Ectodermal cell (in vitro differentiated cells): ENCODE data around the gene FAM83C. TPM values are rescaled to one million over a fixed set of nuclear protein-coding genes. Genes with fewer than 3 reads are reported as not detected.

ENCODE experiments used
- H3K27ac ChIP-seq: 2 replicates; pipeline ENCODE4 v1.7.0; 2013; ENCODE audit warnings: mild to moderate bottlenecking, low read depth, low read length; ENCODE audit not compliant: insufficient read depth, poor library complexity, severe bottlenecking
- H3K27me3 ChIP-seq: 2 replicates; pipeline ENCODE4 v1.7.0; 2013; ENCODE audit warnings: mild to moderate bottlenecking, low read length; ENCODE audit not compliant: insufficient read depth, control insufficient read depth, poor library complexity, severe bottlenecking
- H3K36me3 ChIP-seq: one replicate; pipeline ENCODE4 v1.7.0; 2013; ENCODE audit warnings: low read length; ENCODE audit not compliant: control insufficient read depth, insufficient read depth
- H3K4me1 ChIP-seq: one replicate; pipeline ENCODE4 v1.7.0; 2013; ENCODE audit warnings: low read length; ENCODE audit not compliant: control insufficient read depth, insufficient read depth
- H3K4me3 ChIP-seq: 2 replicates; pipeline ENCODE4 v1.7.0; 2013; ENCODE audit warnings: low read depth, low read length, control low read depth; ENCODE audit not compliant: insufficient read depth
- H3K9me3 ChIP-seq: 2 replicates; pipeline ENCODE4 v1.7.0; 2013; ENCODE audit warnings: mild to moderate bottlenecking, low read length, moderate library complexity; ENCODE audit not compliant: control insufficient read depth
- WGBS, 2 experiments: methylation state at CpG; one replicate each; pipeline ENCODE4 v1.1.7; 2013; ENCODE audit warnings: missing lambda C conversion rate in 2 of 2; 5-methylcytosine and 5-hydroxymethylcytosine counted together
- polyA plus RNA-seq, 4 experiments: library from polyadenylated mRNA; stranded (reverse); fragments of 50-300 nt; gene quantifications; one replicate each; pipeline ENCODE4 v1.2.3, GENCODE V29; 2013

Gene FAM83C
- polyA plus RNA-seq (2013, experiment 1 of 4): not detected
- not detected for polyA plus RNA-seq (2013, experiment 2 of 4)
- not detected for polyA plus RNA-seq (2013, experiment 3 of 4)
- polyA plus RNA-seq (2013, experiment 4 of 4): not detected

- H3K4me1 ChIP-seq: no peaks in the 10 kb centered on the region
- no peak within 1 kb of the TSS for H3K4me3 ChIP-seq
- 92 to 93% methylated on average over 40 of the region's 40 CpGs for WGBS, 2 experiments
- no peak within 1 kb of the TSS for H3K27ac ChIP-seq
- peaks cover 3% of the 10 kb centered on the region for H3K27me3 ChIP-seq
- no peaks in the 10 kb centered on the region for H3K36me3 ChIP-seq
- H3K9me3 ChIP-seq: no peaks in the 10 kb centered on the region
These were observed at the start of gene FAM83C for GRCh38 chr20:35291654-35292503. FAM83C (minus strand) TSS chr20:35292425; CDS start chr20:35292304, 121 bp downstream.

DNA sequence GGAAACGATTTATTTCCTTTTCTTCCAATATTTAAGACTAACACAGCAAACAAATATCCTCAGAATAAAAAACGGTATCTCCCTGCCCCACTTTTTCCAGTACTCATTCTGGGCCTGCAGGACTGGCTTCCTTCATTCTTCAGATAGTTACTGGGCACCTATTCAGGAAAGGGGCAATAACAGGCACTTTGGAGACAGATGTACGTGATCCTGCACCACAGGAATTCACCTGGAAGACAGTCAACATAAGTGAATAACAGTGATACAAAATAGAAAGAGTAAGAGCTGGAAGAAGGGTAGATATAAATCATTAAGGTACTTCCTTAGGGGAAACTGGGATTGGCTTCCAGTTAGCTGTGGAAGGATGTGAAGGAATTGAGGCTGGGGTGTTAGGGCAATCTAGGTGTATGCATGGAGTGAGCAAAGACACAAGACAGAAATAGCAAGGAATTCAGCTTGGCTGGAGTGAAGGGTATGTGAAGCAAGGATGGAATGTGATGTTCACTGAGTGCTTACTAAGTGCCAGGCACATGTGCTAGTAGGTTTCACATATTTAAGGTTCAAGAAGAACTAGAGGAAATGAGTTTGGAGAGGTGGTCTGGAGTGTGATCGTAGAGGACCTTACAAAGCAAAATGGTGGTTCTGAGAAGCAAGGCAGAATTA is 49.3 kb upstream of the FAM83C start:
- WGBS, 2 experiments: 92 to 94% methylated on average over 3 to 4 of the region's 4 CpGs
- no peak overlapping the region for H3K4me3 ChIP-seq
- no peaks in the 10 kb centered on the region for H3K36me3 ChIP-seq
- no peak overlapping the region for H3K27ac ChIP-seq
- no peaks in the 10 kb centered on the region for H3K27me3 ChIP-seq
- H3K4me1 ChIP-seq: no peaks in the 10 kb centered on the region
- no peaks in the 10 kb centered on the region for H3K9me3 ChIP-seq

- H3K4me1 ChIP-seq: no peaks in the 10 kb centered on the region
- no peak overlapping the region for H3K27ac ChIP-seq
- 96 to 100% methylated on average over 1 to 2 of the region's 2 CpGs for WGBS, 2 experiments
- no peaks in the 10 kb centered on the region for H3K36me3 ChIP-seq
- H3K27me3 ChIP-seq: no peaks in the 10 kb centered on the region
- H3K9me3 ChIP-seq: no peaks in the 10 kb centered on the region
- H3K4me3 ChIP-seq: no peak overlapping the region
These were observed 48.2 kb upstream of the FAM83C start for GRCh38 chr20:35340436-35340835.

DNA sequence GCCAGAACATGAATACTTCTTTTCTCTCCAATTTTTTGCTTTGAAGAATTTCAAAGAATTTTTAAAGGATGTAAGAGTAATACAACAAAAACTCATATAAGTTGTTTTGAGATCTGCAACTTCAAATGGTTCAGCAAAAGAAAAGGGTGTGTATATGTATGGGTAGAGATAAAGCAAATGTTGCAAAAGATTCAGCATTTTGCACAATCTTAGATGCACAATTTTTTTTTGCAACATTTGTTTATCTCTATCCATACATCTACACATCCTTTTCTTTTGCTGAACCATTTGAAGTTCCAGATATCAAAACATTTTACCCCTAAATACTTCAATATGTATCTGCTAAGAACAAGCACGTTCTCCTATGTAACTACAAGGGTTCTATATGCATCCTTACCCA is 47.4 kb upstream of the FAM83C start:
- 88 to 100% methylated on average over 1 of the region's 1 CpG for WGBS, 2 experiments
- no peaks in the 10 kb centered on the region for H3K9me3 ChIP-seq
- no peak overlapping the region for H3K27ac ChIP-seq
- H3K4me3 ChIP-seq: no peak overlapping the region
- no peaks in the 10 kb centered on the region for H3K36me3 ChIP-seq
- H3K27me3 ChIP-seq: no peaks in the 10 kb centered on the region
- no peaks in the 10 kb centered on the region for H3K4me1 ChIP-seq

- Histone ChIP-seq H3K4me1 (no peaks in the 10 kb centered on the region), H3K27me3 (no peaks in the 10 kb centered on the region), H3K27ac (no peak overlapping the region), H3K36me3 (no peaks in the 10 kb centered on the region), H3K4me3 (no peak overlapping the region), H3K9me3 (no peaks in the 10 kb centered on the region)
- WGBS, 2 experiments: 84 to 96% methylated on average over 2 of the region's 2 CpGs
These were observed 46.8 kb upstream of the FAM83C start for GRCh38 chr20:35339007-35339406.

DNA sequence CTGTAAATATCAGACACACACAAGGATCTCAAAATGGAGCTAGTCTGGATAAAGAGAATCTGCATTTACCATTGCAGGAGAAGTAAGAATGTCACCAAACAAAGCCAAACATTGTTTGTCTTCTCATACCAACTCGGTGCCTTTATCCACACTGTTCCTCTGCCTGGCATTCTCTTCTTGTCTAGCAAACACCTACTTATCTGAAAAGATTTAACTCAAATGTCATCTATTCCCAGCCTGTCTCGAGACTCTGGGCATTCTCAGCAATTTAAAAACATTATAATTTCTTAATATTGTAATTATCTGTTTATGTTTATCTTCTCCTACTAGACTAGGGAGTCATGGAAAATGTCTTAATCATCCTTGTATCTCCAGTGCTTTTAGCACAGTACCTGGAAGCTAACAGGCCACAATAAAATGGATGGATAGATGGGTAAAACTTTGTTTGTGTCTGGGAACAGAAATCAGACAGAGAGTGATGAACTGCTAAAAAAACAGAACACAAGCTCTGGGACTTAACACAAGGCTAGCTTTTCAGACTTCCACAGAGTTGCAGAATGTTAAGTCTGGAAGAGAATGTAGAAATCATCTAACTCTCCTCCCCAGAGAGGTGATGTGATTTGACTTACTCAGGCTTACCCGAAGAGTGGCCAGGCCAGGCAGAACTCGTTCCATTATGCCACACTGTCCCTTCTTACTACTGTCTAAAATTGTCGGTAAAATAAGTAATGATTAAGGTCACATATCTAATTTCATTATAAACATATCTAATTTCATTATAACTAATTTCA is 42.3 kb upstream of the FAM83C start:
- H3K27ac ChIP-seq: no peak overlapping the region
- H3K27me3 ChIP-seq: no peaks in the 10 kb centered on the region
- H3K36me3 ChIP-seq: no peaks in the 10 kb centered on the region
- H3K9me3 ChIP-seq: no peaks in the 10 kb centered on the region
- WGBS, 2 experiments: 93 to 95% methylated on average over 1 to 5 of the region's 5 CpGs
- H3K4me3 ChIP-seq: no peak overlapping the region
- no peaks in the 10 kb centered on the region for H3K4me1 ChIP-seq

- H3K4me3 ChIP-seq: no peak overlapping the region
- no peaks in the 10 kb centered on the region for H3K27me3 ChIP-seq
- no peak overlapping the region for H3K27ac ChIP-seq
- H3K9me3 ChIP-seq: no peaks in the 10 kb centered on the region
- no peaks in the 10 kb centered on the region for H3K4me1 ChIP-seq
- WGBS, 2 experiments: 89 to 95% methylated on average over 4 of the region's 4 CpGs
- H3K36me3 ChIP-seq: no peaks in the 10 kb centered on the region
These were observed 41.4 kb upstream of the FAM83C start for GRCh38 chr20:35333606-35334005.

DNA sequence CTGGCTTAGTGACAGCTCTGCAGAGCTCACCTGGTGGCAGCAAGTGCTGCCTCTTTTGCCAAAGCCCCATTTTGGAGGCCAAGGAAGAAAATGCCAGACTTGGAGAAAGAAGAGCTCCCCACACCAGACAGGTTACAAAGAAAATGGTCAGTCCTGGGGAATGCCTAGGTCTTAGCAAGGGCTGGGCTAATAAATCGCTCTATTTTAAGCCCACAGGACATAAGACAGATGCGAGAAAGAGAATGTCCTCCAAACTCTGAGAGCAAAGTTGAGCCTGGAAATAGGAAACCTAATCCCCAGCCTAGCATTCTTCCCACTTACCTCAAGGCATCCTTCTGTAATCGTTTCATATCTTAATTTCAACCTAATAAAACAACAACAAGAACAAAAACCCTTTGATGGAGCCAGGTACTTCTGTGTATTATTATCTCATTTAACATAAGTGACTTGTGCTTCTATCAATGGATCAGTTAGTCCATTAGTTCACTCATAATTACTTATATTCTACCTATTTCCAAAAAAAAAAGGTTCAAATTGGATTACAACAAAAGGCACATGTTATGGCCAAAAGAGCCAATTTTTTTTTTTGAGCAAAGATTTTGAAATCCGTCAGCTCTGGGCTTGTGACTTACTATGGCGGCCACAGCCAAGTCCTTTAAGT is 40.4 kb upstream of the FAM83C start:
- H3K36me3 ChIP-seq: no peaks in the 10 kb centered on the region
- H3K4me3 ChIP-seq: no peak overlapping the region
- no peak overlapping the region for H3K27ac ChIP-seq
- H3K9me3 ChIP-seq: no peaks in the 10 kb centered on the region
- H3K27me3 ChIP-seq: no peaks in the 10 kb centered on the region
- H3K4me1 ChIP-seq: no peaks in the 10 kb centered on the region
- WGBS, 2 experiments: 94 to 95% methylated on average over 5 of the region's 5 CpGs

DNA sequence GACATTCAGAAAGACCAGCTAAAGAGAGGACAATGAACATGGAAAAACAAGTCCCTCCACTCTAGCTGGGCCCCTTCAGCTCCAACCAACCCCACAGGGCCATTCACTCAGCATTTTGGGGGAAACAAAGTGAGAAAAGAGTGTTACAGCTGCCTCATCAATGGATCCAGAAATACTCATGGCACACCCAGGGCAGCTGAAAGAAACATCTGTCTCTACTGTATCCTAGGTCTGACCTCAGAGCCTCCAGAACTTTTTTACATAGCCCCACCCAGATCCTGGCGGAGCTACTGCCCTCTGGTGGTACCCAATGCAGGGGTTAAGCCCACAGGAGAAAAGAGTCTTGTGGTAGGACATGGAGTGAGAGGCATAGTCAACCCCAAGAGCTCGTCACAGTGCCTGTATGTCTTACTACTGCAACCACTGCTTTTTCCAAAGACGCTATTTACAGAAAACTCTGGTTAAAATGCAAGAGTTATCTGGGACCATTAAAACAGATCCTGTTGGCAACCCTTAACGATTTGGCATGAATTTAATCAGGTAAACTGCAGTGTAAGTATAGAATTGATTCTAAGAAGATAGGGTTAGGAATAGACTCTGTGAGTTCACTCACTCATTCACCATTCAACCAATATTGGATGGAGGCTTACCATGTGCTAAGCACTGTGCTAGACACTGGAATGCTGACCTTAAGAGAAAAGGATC is 37.4 kb upstream of the FAM83C start:
- H3K9me3 ChIP-seq: no peaks in the 10 kb centered on the region
- H3K27ac ChIP-seq: no peak overlapping the region
- WGBS, 2 experiments: 55 to 58% methylated on average over 4 of the region's 4 CpGs

More for the DNA sequence above, 37.4 kb upstream of the FAM83C start:
- peaks cover 2% of the 10 kb centered on the region for H3K4me1 ChIP-seq
- H3K4me3 ChIP-seq: no peak overlapping the region
- no peaks in the 10 kb centered on the region for H3K36me3 ChIP-seq
- no peaks in the 10 kb centered on the region for H3K27me3 ChIP-seq
